HepG2 (cell line): ENCODE results near the gene ACAT1. TPM values are rescaled to one million over a fixed set of nuclear protein-coding genes. Genes with fewer than 3 reads are reported as not detected.
A peak's percentile ranks its signal among the peaks of the same experiment; 100 is the strongest.

Experiments used
- CBX1 ChIP-seq: IDR thresholded peaks from one replicate; pipeline ENCODE4 v1.6.1; 2016; ENCODE audit warnings: antibody characterized with exemption, low read depth
- DR1 ChIP-seq: sonication (generic); formaldehyde crosslinking; IDR thresholded peaks from 2 replicates; pipeline ENCODE4 v1.8.0; 2021; ENCODE audit warnings: mild to moderate bottlenecking, missing genetic modification reagents, inconsistent platforms
- ESRRA ChIP-seq: sonication (generic); formaldehyde crosslinking; IDR thresholded peaks from 2 replicates; pipeline ENCODE4 v1.5.1; 2020; ENCODE audit warnings: mild to moderate bottlenecking, low read depth, missing genetic modification reagents
- FOXK2 ChIP-seq: fragments of 450-650 bp; IDR thresholded peaks from 2 replicates; pipeline ENCODE4 v1.6.1; 2016
- GATA4 ChIP-seq: sonication (generic); IDR thresholded peaks from 2 replicates; pipeline ENCODE4 v1.6.1; 2016; ENCODE audit warnings: antibody characterized with exemption, low read depth, borderline replicate concordance
- HOXD1 ChIP-seq: sonication (generic); formaldehyde crosslinking; IDR thresholded peaks from 2 replicates; pipeline ENCODE4 v1.5.0; 2020; ENCODE audit warnings: missing genetic modification reagents
- KDM6A ChIP-seq: IDR thresholded peaks from 2 replicates; pipeline ENCODE4 v1.6.1; 2016; ENCODE audit warnings: low read depth
- KLF9 ChIP-seq: IDR thresholded peaks from 2 replicates; pipeline ENCODE4 v1.6.1; 2016; ENCODE audit warnings: low read depth
- MAFG ChIP-seq: sonication (generic); formaldehyde crosslinking; IDR thresholded peaks from 2 replicates; pipeline ENCODE4 v1.5.1; 2020; ENCODE audit warnings: mild to moderate bottlenecking, missing genetic modification reagents
- PRPF4 ChIP-seq: fragments of 200-400 bp; formaldehyde crosslinking; IDR thresholded peaks from 2 replicates; pipeline ENCODE4 v1.6.1; 2016; ENCODE audit warnings: low read length, low read depth; ENCODE audit not compliant: poor library complexity, severe bottlenecking
- RXRA ChIP-seq: sonication (generic); formaldehyde crosslinking; IDR thresholded peaks from 2 replicates; pipeline ENCODE4 v1.5.1; 2020; ENCODE audit warnings: missing genetic modification reagents
- SIX1 ChIP-seq: sonication (generic); formaldehyde crosslinking; IDR thresholded peaks from 2 replicates; pipeline ENCODE4 v1.4.0; 2020; ENCODE audit warnings: missing genetic modification reagents, borderline replicate concordance
- SKI ChIP-seq: fragments of 450-650 bp; IDR thresholded peaks from one replicate; pipeline ENCODE4 v1.6.1; 2018; ENCODE audit warnings: mild to moderate bottlenecking; ENCODE audit not compliant: partially characterized antibody
- TEAD3 ChIP-seq: optimal IDR thresholded peaks from 2 replicates; pipeline ENCODE3; 2016; ENCODE audit warnings: borderline replicate concordance
- ZC3H13 ChIP-seq: sonication (generic); formaldehyde crosslinking; IDR thresholded peaks from 2 replicates; pipeline ENCODE4 v1.8.1; 2023; ENCODE audit warnings: mild to moderate bottlenecking, missing genetic modification reagents, moderate library complexity
- ZMYM3 ChIP-seq: sonication (generic); formaldehyde crosslinking; IDR thresholded peaks from 2 replicates; pipeline ENCODE4 v1.5.1; 2020; ENCODE audit warnings: mild to moderate bottlenecking, missing genetic modification reagents
- ZNF546 ChIP-seq: sonication (generic); formaldehyde crosslinking; conservative IDR thresholded peaks from 2 replicates; pipeline ENCODE4 v1.8.1; 2023; ENCODE audit warnings: mild to moderate bottlenecking, missing genetic modification reagents
- ZNF547 ChIP-seq: sonication (generic); formaldehyde crosslinking; IDR thresholded peaks from 2 replicates; pipeline ENCODE4 v1.5.1; 2020; ENCODE audit warnings: mild to moderate bottlenecking, missing genetic modification reagents
- ZNF552 ChIP-seq: sonication (generic); formaldehyde crosslinking; IDR thresholded peaks from 2 replicates; pipeline ENCODE4 v1.9.0; 2022; ENCODE audit warnings: missing genetic modification reagents, mild to moderate bottlenecking, borderline replicate concordance
- ZNF557 ChIP-seq: sonication (generic); formaldehyde crosslinking; IDR thresholded peaks from 2 replicates; pipeline ENCODE4 v1.4.0; 2020; ENCODE audit warnings: missing genetic modification reagents
- ZNF570 ChIP-seq: sonication (generic); formaldehyde crosslinking; IDR thresholded peaks from 2 replicates; pipeline ENCODE4 v1.4.0; 2020; ENCODE audit warnings: mild to moderate bottlenecking, missing genetic modification reagents, borderline replicate concordance
- ZNF7 ChIP-seq: IDR thresholded peaks from 2 replicates; pipeline ENCODE4 v1.6.1; 2016; ENCODE audit warnings: missing biosample characterization, missing genetic modification reagents
- ZNF75D ChIP-seq: sonication (generic); formaldehyde crosslinking; IDR thresholded peaks from 2 replicates; pipeline ENCODE4 v1.8.1; 2023; ENCODE audit warnings: missing genetic modification reagents, mild to moderate bottlenecking, borderline replicate concordance
- ZNF839 ChIP-seq: sonication (generic); formaldehyde crosslinking; IDR thresholded peaks from 2 replicates; pipeline ENCODE4 v1.4.0; 2020; ENCODE audit warnings: missing genetic modification reagents, mild to moderate bottlenecking, borderline replicate concordance
- ZSCAN22 ChIP-seq: sonication (generic); formaldehyde crosslinking; IDR thresholded peaks from 2 replicates; pipeline ENCODE4 v1.4.0; 2020; ENCODE audit warnings: mild to moderate bottlenecking, missing genetic modification reagents
- ZSCAN29 ChIP-seq: sonication (generic); formaldehyde crosslinking; conservative IDR thresholded peaks from 2 replicates; pipeline ENCODE4 v1.4.0; 2020; ENCODE audit warnings: mild to moderate bottlenecking, missing genetic modification reagents
- polyA plus RNA-seq, 8 experiments: library from polyadenylated mRNA; depleted of rRNA in 3 of 8; stranded (reverse) in 7 of 8; unstranded in 1 of 8; fragments of >200 nt; fragmentation: Illumina TruSeq in 4 of 8; extraction: Trizol in 4 of 8; gene quantifications; 2 replicates each; pipeline versions ENCODE4 v1.2.1 to v1.2.3, GENCODE V29; 2011 to 2016; ENCODE audit warnings: low read depth in 4 of 8, missing spikeins in 1 of 8, mixed read lengths in 1 of 8; ENCODE audit not compliant: insufficient read depth in 1 of 8
- total RNA-seq, 5 experiments: library from RNA; depleted of rRNA; stranded (reverse); fragments of >200 nt; fragmentation: Illumina TruSeq; extraction: Trizol; gene quantifications; 2 replicates each; pipeline ENCODE4 v1.2.3, GENCODE V29; 2016; ENCODE audit warnings: low read depth in 1 of 5
- TF ChIP-seq, protein P1 (sequence below): sonication (generic); formaldehyde crosslinking; IDR thresholded peaks from 2 replicates; pipeline ENCODE4 v1.5.1; 2020; ENCODE audit warnings: missing genetic modification reagents, mild to moderate bottlenecking, borderline replicate concordance
- TF ChIP-seq, protein P2 (sequence below): sonication (generic); formaldehyde crosslinking; IDR thresholded peaks from 2 replicates; pipeline ENCODE4 v1.8.0; 2022; ENCODE audit warnings: low read depth, missing genetic modification reagents

ACAT1 gene
- total and polyA plus RNA-seq, 2 of the 13 experiments (the other 11 are each of a cell fraction or from before 2014, with no cell fraction given): 103 to 165 TPM

DNA sequence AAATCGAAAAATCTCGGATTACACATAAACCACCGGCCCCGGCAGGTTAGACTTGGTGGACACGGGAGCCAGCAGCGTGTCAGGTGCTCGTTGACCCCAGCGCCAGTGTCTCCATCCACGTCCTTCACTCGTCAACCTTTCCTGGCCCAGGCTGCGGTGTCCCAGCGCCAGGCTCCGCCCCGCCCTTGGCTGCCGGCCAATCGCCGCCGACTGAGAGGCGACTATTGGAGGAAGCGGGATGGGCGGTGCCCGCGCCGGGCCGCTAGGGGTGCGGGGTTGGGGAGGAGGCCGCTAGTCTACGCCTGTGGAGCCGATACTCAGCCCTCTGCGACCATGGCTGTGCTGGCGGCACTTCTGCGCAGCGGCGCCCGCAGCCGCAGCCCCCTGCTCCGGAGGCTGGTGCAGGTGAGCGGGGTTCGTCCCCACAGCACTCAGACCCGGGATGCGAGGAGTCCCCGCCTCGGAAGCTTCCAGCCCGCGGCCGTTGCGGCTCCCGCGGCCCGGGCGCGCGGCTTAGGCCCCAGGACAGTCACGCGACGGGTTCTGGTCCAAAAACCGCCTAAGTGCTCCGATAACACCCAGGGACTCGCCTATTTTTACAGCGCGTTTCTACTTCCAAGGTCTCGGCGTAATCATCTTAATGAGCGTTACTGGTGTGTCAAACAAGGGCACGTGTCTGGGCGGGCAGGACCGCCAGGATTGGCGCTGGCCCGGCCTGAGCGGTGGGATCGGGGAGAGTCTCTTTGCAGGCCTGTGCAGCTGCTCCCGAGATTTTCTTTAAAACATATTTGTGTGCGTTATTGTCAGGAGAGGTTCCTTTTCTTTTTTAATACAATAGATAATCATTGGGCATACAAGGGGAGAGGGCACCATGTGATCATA, at the start of gene ACAT1 (continued):
- TF ChIP-seq ZNF552 (CRISPR knock-in tag) (no peak), SKI (peak; percentile 10), KLF9 (CRISPR knock-in tag) (no peak), KDM6A (CRISPR knock-in tag) (no peak), ESRRA (CRISPR knock-in tag) (peak; percentile 73), DR1 (CRISPR knock-in tag) (peak; percentile 94), MAFG (CRISPR knock-in tag) (no peak), RXRA (CRISPR knock-in tag) (peak; percentile 62), ZNF75D (CRISPR knock-in tag) (no peak), CBX1 (no peak), ZC3H13 (CRISPR knock-in tag) (peak; percentile 68; the same call in 1 of the 2 replicates), ZNF839 (CRISPR knock-in tag) (no peak), ZSCAN22 (CRISPR knock-in tag) (no peak), ZNF557 (CRISPR knock-in tag) (no peak), PRPF4 (no peak), ZNF546 (peak; percentile 49; the same call in 1 of the 2 replicates), GATA4 (no peak), HOXD1 (CRISPR knock-in tag) (no peak), ZNF547 (peak; percentile 82; the same call in 1 of the 2 replicates), FOXK2 (no peak), TEAD3 (CRISPR knock-in tag) (no peak), ZNF7 (no peak), ZMYM3 (CRISPR knock-in tag) (no peak), ZNF570 (CRISPR knock-in tag) (no peak), SIX1 (CRISPR knock-in tag) (no peak), ZSCAN29 (CRISPR knock-in tag) (no peak)
- TF ChIP-seq, protein P1, sequence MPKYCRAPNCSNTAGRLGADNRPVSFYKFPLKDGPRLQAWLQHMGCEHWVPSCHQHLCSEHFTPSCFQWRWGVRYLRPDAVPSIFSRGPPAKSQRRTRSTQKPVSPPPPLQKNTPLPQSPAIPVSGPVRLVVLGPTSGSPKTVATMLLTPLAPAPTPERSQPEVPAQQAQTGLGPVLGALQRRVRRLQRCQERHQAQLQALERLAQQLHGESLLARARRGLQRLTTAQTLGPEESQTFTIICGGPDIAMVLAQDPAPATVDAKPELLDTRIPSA (CRISPR knock-in tag): peak; percentile 92; the same call in 1 of the 2 replicates
- TF ChIP-seq, protein P2, sequence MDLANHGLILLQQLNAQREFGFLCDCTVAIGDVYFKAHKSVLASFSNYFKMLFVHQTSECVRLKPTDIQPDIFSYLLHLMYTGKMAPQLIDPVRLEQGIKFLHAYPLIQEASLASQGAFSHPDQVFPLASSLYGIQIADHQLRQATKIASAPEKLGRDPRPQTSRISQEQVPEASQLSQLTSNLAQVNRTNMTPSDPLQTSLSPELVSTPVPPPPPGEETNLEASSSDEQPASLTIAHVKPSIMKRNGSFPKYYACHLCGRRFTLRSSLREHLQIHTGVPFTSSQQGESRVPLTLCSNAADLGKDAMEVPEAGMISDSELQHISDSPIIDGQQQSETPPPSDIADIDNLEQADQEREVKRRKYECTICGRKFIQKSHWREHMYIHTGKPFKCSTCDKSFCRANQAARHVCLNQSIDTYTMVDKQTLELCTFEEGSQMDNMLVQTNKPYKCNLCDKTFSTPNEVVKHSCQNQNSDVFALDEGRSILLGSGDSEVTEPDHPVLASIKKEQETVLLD (CRISPR knock-in tag): no peak
